B cell (primary cell): Measurements from ENCODE around the gene PHIP.

ENCODE experiments used
- EZH2 ChIP-seq: IDR thresholded peaks from 2 replicates; pipeline ENCODE4 v1.6.1; 2012; ENCODE audit warnings: borderline replicate concordance, low read depth, mild to moderate bottlenecking, moderate library complexity, low read length; ENCODE audit not compliant: insufficient read depth, poor library complexity, severe bottlenecking
- TF ChIP-seq, protein P1 (sequence below): fragments of 200-600 bp; IDR thresholded peaks from one replicate; pipeline ENCODE4 v1.8.0; 2022; ENCODE audit warnings: antibody characterized with exemption, mild to moderate bottlenecking

DNA sequence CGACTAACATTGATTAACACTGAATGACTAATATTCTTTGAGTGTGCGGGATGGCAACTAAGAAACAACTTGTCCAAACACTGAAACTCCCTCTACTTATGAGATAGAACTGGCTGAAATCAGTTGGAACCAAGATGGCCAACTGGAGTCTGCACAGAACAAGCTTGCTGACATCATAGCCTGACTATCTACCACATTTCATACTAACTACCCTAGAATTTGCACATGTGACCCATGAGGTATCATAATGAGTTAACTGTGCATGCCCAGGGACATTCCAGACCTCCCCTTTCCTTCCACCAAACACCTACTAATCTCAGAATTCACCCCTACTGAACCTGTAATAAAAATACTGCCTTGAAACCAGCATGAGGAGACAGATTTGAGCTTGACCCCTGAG is 43.2 kb downstream of the PHIP start:
- TF ChIP-seq, protein P1, sequence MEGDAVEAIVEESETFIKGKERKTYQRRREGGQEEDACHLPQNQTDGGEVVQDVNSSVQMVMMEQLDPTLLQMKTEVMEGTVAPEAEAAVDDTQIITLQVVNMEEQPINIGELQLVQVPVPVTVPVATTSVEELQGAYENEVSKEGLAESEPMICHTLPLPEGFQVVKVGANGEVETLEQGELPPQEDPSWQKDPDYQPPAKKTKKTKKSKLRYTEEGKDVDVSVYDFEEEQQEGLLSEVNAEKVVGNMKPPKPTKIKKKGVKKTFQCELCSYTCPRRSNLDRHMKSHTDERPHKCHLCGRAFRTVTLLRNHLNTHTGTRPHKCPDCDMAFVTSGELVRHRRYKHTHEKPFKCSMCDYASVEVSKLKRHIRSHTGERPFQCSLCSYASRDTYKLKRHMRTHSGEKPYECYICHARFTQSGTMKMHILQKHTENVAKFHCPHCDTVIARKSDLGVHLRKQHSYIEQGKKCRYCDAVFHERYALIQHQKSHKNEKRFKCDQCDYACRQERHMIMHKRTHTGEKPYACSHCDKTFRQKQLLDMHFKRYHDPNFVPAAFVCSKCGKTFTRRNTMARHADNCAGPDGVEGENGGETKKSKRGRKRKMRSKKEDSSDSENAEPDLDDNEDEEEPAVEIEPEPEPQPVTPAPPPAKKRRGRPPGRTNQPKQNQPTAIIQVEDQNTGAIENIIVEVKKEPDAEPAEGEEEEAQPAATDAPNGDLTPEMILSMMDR: no peak
- TF ChIP-seq EZH2: no peak
